ENCODE data around the gene CT45A6.
"Not testable (repeated sequence)": the region's sequence is repeated elsewhere in the genome, so short reads cannot be mapped to it uniquely, and the experiment has no call there.

CT45A6 gene

GRCh38 chrX:135802687-135803086, at the start of gene CT45A6:
TSS of gene CT45A6 (minus strand) at chrX:135802787. CDS start at chrX:135798993, 3,794 bp downstream.
- DNase-seq = not testable (repeated sequence)

GRCh38 chrX:135837180-135837579, 34.6 kb upstream of the CT45A6 start, which contains the start of gene CT45A7:
TSS of gene CT45A7 (minus strand) at chrX:135837280. CDS start at chrX:135833533, 3,747 bp downstream.
- DNase-seq = not testable (repeated sequence)

GRCh38 chrX:135819912-135820311, 17.3 kb upstream of the CT45A6 start, which contains the start of gene CT45A2:
TSS of gene CT45A2 (minus strand) at chrX:135820012. CDS start at chrX:135816265, 3,747 bp downstream.
- not testable (repeated sequence) for DNase-seq

DNA sequence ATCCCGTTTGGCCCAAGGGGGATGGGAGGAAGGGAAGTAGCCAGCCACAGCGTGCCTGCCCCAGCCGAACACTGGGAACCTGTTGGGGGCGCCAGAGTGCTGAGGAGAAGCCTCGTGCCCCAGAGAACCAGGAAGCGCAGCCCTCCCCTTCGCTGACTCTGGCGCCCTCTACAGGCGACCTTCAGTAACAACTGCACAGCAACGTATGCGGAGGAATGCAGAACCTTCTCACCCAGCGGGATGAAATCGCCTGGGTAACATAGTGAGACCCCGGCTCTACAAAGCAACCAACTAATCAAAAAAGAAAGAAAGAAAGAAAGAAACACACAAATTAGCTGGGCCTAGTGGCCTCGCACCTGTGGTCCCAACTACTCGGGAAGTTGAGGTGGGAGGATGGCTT, 17.2 kb downstream of the CT45A6 start, which contains the start of gene CT45A5:
CT45A5 (minus strand) TSS at position 101 of the 400 bp plus-strand sequence. CDS start 3,774 bp downstream, outside the sequence.
- not testable (repeated sequence) for DNase-seq

DNA sequence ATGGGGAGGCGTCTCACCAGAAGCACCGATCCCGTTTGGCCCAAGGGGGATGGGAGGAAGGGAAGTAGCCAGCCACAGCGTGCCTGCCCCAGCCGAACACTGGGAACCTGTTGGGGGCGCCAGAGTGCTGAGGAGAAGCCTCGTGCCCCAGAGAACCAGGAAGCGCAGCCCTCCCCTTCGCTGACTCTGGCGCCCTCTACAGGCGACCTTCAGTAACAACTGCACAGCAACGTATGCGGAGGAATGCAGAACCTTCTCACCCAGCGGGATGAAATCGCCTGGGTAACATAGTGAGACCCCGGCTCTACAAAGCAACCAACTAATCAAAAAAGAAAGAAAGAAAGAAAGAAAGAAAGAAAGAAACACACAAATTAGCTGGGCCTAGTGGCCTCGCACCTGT, 34.5 kb downstream of the CT45A6 start, which contains the start of gene CT45A3:
CT45A3 (minus strand) TSS at position 101 of the 400 bp plus-strand sequence. CDS start 3,747 bp downstream, outside the sequence.
- DNase-seq = not testable (repeated sequence)

DNA sequence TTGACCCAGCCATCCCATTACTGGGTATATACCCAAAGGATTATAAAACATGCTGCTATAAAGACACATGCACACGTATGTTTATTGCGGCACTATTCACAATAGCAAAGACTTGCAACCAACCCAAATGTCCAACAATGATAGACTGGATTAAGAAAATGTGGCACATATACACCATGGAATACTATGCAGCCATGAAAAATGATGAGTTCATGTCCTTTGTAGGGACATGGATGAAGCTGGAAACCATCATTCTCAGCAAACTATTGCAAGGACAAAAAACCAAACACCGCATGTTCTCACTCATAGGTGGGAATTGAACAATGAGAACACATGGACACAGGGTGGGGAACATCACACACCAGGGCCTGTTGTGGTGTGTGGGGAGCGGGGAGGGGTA, 57.8 kb downstream of the CT45A6 start:
- not testable (repeated sequence) for DNase-seq

Measured in DMS 273 treated with DMSO at 0.1 percent for 48 hours (cell line).